Stimulated activated CD4-positive, alpha-beta T cell treated with anti-CD3 and anti-CD28 coated beads, Interleukin-1b, Interleukin-23, amount 100 ng/mL, for 4 hours (primary cell): ENCODE results near the gene MALSU1.
A peak's percentile ranks its signal among the peaks of the same experiment; 100 is the strongest.

Experiments used
- DNase-seq, 2 donors: peaks; one replicate each; pipeline ENCODE4 v3.0.0-alpha.2; 2020; ENCODE audit warnings: low read depth in 2 of 2

The MALSU1 gene

GRCh38 chr7:23298885-23299769 is at the start of gene MALSU1:
MALSU1 (plus strand) TSS chr7:23299339; CDS start chr7:23299353, 14 bp downstream.
- DNase-seq = peak; percentile 96

- DNase-seq = no peak
Observed at GRCh38 chr7:23249486-23249885, 49.7 kb upstream of the MALSU1 start.

- DNase-seq = no peak
Observed at GRCh38 chr7:23254051-23254681, 45.0 kb upstream of the MALSU1 start.

- no peak for DNase-seq
Observed at GRCh38 chr7:23256731-23257130, 42.4 kb upstream of the MALSU1 start.

- no peak for DNase-seq
Observed at GRCh38 chr7:23260371-23260770, 38.8 kb upstream of the MALSU1 start.

GRCh38 chr7:23261843-23262452 is 37.2 kb upstream of the MALSU1 start:
- peak; percentile 37 to 44 for DNase-seq

GRCh38 chr7:23264916-23265458 is 34.2 kb upstream of the MALSU1 start:
- no peak for DNase-seq

- DNase-seq = no peak
Observed at GRCh38 chr7:23266918-23267317, 32.2 kb upstream of the MALSU1 start.

- no peak for DNase-seq
Observed at GRCh38 chr7:23267357-23267756, 31.8 kb upstream of the MALSU1 start.

GRCh38 chr7:23268167-23268566 is 31.0 kb upstream of the MALSU1 start:
- no peak for DNase-seq

- DNase-seq = no peak
Observed at GRCh38 chr7:23268746-23269145, 30.4 kb upstream of the MALSU1 start.

- no peak for DNase-seq
Observed at GRCh38 chr7:23272275-23272674, 26.9 kb upstream of the MALSU1 start.

GRCh38 chr7:23273141-23273599 is 26.0 kb upstream of the MALSU1 start:
- peak; percentile 91 to 92 for DNase-seq

- DNase-seq = no peak
Observed at GRCh38 chr7:23275912-23276311, 23.2 kb upstream of the MALSU1 start.

GRCh38 chr7:23276376-23276775 is 22.8 kb upstream of the MALSU1 start:
- DNase-seq = no peak

GRCh38 chr7:23276947-23277346 is 22.2 kb upstream of the MALSU1 start:
- DNase-seq = no peak

- DNase-seq = peak in 1 of 2 donors; percentile 48
Observed at GRCh38 chr7:23277359-23277989, 21.7 kb upstream of the MALSU1 start.

- no peak for DNase-seq
Observed at GRCh38 chr7:23279819-23280525, 19.2 kb upstream of the MALSU1 start.

GRCh38 chr7:23283086-23283485 is 16.1 kb upstream of the MALSU1 start:
- no peak for DNase-seq

GRCh38 chr7:23284871-23285270 is 14.3 kb upstream of the MALSU1 start:
- no peak for DNase-seq
